ENCODE measurements around the gene ZNF346.

DNA sequence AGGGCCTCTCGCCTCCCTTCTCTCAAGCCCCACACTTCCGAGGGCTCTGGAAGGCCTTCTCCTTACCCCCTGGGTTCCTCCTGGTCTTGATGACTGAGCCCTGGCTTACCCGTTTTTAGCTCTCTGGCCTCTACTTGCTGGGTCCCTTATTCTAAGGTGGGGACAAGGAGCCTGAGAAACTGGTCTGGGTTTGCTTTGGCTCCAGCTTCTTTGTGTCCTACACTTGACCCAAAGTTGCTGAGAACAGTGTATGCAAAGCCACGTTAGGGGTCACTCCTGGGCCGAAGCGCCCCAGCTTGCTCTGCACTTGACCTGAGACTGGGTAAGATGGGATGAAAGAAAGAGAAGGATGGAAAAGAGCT lies 788 bp downstream of the ZNF346 start:
- TF ChIP-seq POLR2A (IDR thresholded peaks at IDR 0.05; ENCODE audit: low read length), result no peak
- no peak for TF ChIP-seq GATA1 (IDR thresholded peaks at IDR 0.05; ENCODE audit: low read depth, low read length)
